GM12891 (cell line): ENCODE results near the gene DTX2.
"Not testable (repeated sequence)": the region's sequence is repeated elsewhere in the genome, so short reads cannot be mapped to it uniquely, and the experiment has no call there.

ENCODE experiments used
- POLR2A ChIP-seq: IDR thresholded peaks from 2 replicates; pipeline ENCODE4 v1.6.1; 2011; ENCODE audit warnings: low read depth, low read length, control low read depth
- POLR2AphosphoS5 ChIP-seq: IDR thresholded peaks from 2 replicates; pipeline ENCODE4 v1.6.1; 2011; ENCODE audit warnings: low read depth, low read length, control low read depth
- POU2F2 ChIP-seq: IDR thresholded peaks from 2 replicates; pipeline ENCODE4 v1.6.1; 2011; ENCODE audit warnings: low read depth, mild to moderate bottlenecking, control low read depth, low read length, moderate library complexity
- SPI1 ChIP-seq: IDR thresholded peaks from 2 replicates; pipeline ENCODE4 v1.6.1; 2011; ENCODE audit warnings: low read depth, low read length, control low read depth
- TAF1 ChIP-seq: IDR thresholded peaks from 2 replicates; pipeline ENCODE4 v1.6.1; 2011; ENCODE audit warnings: low read depth, low read length, control low read depth

- TF ChIP-seq POLR2AphosphoS5, POLR2A, TAF1, SPI1, POU2F2: not testable (repeated sequence)
Measured at GRCh38 chr7:76511200-76511910, 49.8 kb downstream of the DTX2 start.
